Brain microvascular endothelial cell (primary cell): ENCODE data around the gene EPHA4.

Experiments
- DNase-seq: peaks from one replicate; pipeline ENCODE4 v3.0.0-alpha.2; 2020
- H3K27ac ChIP-seq: fragments of 250-450 bp; sonication (Bioruptor Pico); 2 replicates; pipeline ENCODE4 v1.5.1; 2020; ENCODE audit warnings: mild to moderate bottlenecking, moderate library complexity
- H3K27me3 ChIP-seq: fragments of 250-450 bp; sonication (Bioruptor Pico); replicated peaks from 2 replicates; pipeline ENCODE4 v1.5.1; 2020; ENCODE audit warnings: mild to moderate bottlenecking
- H3K36me3 ChIP-seq: fragments of 250-450 bp; sonication (Bioruptor Pico); replicated peaks from 2 replicates; pipeline ENCODE4 v1.5.1; 2020; ENCODE audit warnings: mild to moderate bottlenecking
- H3K4me3 ChIP-seq: 2 replicates; pipeline ENCODE4 v1.5.1; 2011; ENCODE audit warnings: low read depth, mild to moderate bottlenecking, control low read depth, low read length, moderate library complexity
- CTCF ChIP-seq: IDR thresholded peaks from 2 replicates; pipeline ENCODE4 v1.5.1; 2011; ENCODE audit warnings: low read depth, mild to moderate bottlenecking, moderate library complexity, low read length, control low read depth, inconsistent platforms; ENCODE audit errors: missing control alignments
- in situ Hi-C: cut with HindIII; loops from 2 replicates; pipeline ENCODE4 v1.10.0; 2017; ENCODE audit warnings: low sequenced_read_pairs, low pct_ligation_motif_present

The EPHA4 gene

GRCh38 chr2:221572219-221572820, at the start of gene EPHA4:
TSS of gene EPHA4 (minus strand) at chr2:221572304. CDS start at chr2:221572248, 56 bp downstream.
- Histone ChIP-seq H3K36me3 (no peaks in the 10 kb centered on the region), H3K27ac (peak within 1 kb of the TSS; percentile 48), H3K27me3 (no peaks in the 10 kb centered on the region), H3K4me3 (peak within 1 kb of the TSS; percentile 76)
- no peak for TF ChIP-seq CTCF
- DNase-seq: peak; percentile 72
- in situ Hi-C loops: no loop called here

- Histone ChIP-seq H3K36me3 (no peaks in the 10 kb centered on the region), H3K27me3 (no peaks in the 10 kb centered on the region), H3K27ac (no peak overlapping the region), H3K4me3 (no peak overlapping the region)
- no peak for TF ChIP-seq CTCF
- DNase-seq: no peak
- in situ Hi-C loops: no loop called here
Observed at GRCh38 chr2:221618007-221618406, 45.9 kb upstream of the EPHA4 start.

DNA sequence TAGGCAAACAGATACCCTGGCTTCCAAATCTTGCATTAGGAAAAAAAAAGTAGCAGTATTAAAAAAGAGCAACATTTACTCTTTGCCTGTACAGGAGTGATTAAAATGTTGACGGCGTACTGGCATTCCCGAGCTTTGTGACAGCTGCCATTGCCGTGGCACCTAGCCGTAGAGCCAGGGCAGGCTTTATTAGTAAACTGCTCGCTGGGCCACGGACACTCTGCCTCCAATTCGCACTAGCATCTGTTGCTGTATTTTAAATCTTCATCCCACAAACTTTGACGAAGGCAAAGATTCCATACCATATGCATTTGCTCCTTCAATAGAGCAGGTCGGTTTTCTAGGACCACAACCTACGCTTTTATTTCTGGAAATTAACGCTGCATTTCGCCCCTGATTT, 44.5 kb upstream of the EPHA4 start:
- no peaks in the 10 kb centered on the region for H3K36me3 ChIP-seq
- no peaks in the 10 kb centered on the region for H3K27me3 ChIP-seq
- H3K4me3 ChIP-seq: no peak overlapping the region
- in situ Hi-C loops: no loop called here
- no peak for DNase-seq
- no peak for TF ChIP-seq CTCF
- no peak overlapping the region for H3K27ac ChIP-seq

GRCh38 chr2:221614274-221614673, 42.2 kb upstream of the EPHA4 start:
- no peak overlapping the region for H3K4me3 ChIP-seq
- no peak for DNase-seq
- H3K27ac ChIP-seq: no peak overlapping the region
- no peaks in the 10 kb centered on the region for H3K36me3 ChIP-seq
- no peaks in the 10 kb centered on the region for H3K27me3 ChIP-seq
- no peak for TF ChIP-seq CTCF
- in situ Hi-C loops: no loop called here

DNA sequence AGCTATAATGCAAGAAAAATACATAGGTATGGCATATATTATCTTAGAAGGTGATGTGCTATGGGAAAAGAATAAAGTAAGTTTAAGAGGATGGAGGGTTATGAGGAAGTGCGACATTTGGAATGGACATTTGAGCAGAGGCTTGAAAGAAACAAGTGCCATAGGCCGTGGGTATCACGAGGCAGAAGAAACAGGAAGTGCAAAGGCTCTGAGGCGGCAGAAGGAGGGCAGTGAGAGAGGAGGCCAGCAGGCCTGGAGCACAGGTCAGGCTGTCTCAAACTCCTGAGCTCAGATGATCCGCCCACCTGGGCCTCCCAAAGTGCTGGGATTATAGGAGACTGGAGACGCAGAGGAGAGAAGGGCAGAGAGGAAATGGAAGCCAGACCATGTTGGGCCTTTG, 40.7 kb upstream of the EPHA4 start:
- Histone ChIP-seq H3K36me3 (no peaks in the 10 kb centered on the region), H3K27ac (no peak overlapping the region), H3K4me3 (no peak overlapping the region), H3K27me3 (no peaks in the 10 kb centered on the region)
- no peak for DNase-seq
- TF ChIP-seq CTCF: no peak
- in situ Hi-C loops: no loop called here

DNA sequence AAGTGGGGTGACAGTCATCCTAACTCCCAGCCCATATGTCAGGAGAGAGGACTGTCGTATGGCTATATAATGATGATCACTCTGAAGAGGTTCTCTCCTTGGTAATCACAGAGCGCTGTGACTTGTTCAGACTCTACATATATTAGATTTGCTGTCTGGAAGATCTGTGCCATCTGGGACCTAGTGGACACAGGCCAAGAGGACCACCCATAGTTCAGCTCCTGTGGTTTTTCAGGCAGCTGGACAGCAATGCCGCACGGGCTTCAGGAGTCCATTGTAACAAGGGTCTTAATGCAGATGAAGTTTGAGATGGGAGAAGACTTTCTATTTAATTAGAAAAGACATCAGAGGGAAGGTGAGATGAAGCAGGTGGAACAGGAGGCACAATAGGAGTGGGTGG, 40.1 kb upstream of the EPHA4 start:
- TF ChIP-seq CTCF: no peak
- no peaks in the 10 kb centered on the region for H3K27me3 ChIP-seq
- no peaks in the 10 kb centered on the region for H3K36me3 ChIP-seq
- no peak for DNase-seq
- in situ Hi-C loops: no loop called here
- no peak overlapping the region for H3K4me3 ChIP-seq
- H3K27ac ChIP-seq: no peak overlapping the region
